ENCODE measurements around the gene TFDP1.
A peak's percentile ranks its signal among the peaks of the same experiment; 100 is the strongest.

Gene TFDP1

DNA sequence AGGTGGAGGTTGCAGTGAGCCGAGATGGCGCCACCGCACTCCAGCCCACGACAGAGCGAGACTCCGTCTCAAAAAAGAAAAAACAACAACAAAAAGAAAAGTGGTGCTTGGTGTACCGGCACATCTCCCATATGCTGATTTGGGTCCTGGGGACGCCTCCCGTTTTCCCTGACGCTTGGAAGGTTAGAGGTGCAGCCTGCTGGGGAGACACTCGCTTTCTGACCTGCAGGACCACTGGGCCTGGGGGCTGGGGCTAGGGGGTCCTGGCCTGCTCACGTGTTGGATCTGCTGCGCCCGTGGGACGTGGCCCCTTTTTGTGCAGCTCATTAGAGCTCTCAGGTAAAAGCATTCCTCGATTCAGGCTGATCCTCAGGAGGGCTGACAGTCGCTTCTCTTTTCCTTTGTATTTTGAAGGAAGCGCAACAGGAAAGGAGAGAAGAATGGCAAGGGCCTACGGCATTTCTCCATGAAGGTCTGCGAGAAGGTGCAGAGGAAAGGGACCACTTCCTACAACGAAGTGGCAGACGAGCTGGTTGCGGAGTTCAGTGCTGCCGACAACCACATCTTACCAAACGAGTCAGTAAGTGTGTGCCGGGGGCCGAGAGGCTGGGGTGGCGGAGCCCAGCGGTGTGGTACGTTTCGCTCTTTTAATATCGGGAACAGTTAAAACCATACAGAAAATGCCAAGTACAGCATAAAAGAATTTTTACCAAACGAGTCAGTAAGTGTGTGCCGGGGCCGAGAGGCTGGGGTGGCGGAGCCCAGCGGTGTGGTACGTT lies 48.3 kb downstream of the TFDP1 start:
- no peak for DNase-seq (ENCODE audit: low spot score)

DNA sequence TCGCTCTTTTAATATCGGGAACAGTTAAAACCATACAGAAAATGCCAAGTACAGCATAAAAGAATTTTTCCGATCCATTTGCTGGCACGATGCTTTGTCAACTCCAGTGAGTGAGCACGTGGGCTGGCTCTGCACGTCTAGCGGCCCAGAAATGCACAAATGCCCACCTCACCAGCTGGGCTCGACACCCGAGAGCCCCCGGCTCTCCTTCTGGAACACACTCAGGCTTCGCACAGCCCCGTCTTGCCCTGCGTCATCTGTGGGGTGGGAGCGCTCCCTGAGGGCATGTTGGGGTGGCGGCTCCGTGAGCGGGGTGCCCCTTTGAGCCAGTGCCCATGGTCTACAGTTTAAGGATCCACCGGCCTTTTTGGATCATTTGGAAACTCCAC lies 48.9 kb downstream of the TFDP1 start:
- DNase-seq (ENCODE audit: low spot score): no peak

DNA sequence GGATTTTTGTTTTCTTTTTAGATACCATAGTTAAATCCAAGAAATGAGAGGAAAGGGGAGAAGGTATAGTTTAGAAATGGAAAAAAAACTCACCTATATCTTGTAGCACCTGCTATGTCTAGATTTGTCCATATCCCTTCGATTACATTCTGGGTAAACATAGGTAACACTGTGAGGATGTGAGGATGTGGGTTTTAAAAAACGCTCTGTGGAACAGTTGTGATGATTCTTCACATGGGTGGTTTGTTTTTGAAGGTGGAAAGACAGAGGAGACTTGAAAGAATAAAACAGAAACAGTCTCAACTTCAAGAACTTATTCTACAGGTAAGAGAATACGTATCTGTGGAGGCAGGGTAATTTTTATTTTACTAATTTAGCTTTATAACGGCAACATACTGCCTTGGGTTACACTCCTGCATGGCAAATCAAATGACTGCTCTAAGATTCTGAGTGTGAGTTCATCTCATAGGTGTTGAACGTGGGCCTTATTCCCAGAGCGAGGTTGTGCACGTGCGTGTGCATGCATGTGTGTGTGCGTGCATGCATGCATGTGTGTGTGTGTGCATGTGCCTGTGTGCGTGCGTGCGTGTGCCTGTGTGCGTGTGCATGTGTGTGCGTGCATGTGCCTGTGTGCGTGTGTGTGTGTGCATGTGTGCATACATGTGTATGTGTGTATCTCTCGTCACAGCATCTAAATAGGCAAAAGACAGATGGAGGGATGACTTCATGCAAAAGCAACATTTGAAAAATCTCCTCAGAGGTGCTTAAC lies 49.9 kb downstream of the TFDP1 start:
- DNase-seq (ENCODE audit: low spot score): no peak

DNA sequence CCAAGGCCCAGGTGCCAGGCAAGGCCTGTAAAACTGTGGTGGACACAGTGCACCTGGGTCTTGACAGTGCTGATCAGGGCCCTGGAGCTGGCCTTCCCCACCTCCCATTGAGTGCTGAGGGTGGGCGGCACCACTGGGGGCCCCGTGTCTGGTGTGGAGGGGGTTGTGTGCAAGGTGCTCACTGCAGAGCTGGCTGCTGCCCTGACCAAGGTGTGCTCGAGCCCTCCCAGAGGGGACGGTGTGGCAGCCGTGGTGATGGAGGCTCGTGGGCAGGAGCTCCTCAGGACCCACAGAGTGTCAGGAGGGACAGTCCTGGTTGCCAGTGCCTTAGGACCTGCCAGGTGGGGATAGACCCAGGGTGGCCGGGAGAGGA lies 50.5 kb downstream of the TFDP1 start:
- no peak for DNase-seq (ENCODE audit: low spot score)

DNA sequence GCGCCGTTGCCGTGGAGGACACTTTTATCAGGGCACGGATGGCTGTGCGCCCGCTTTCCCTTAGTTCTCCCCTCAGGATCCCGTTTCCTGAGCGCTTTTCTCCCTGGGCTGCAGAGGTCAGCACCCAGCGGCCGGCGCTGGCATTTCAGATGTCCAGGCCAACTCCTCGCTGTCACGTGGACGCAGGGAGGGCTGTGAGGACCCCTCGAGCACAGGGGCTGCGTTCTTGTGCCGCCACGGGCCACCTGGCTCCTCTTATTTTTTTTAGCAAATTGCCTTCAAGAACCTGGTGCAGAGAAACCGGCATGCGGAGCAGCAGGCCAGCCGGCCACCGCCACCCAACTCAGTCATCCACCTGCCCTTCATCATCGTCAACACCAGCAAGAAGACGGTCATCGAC lies 51.2 kb downstream of the TFDP1 start:
- DNase-seq (ENCODE audit: low spot score): no peak

DNA sequence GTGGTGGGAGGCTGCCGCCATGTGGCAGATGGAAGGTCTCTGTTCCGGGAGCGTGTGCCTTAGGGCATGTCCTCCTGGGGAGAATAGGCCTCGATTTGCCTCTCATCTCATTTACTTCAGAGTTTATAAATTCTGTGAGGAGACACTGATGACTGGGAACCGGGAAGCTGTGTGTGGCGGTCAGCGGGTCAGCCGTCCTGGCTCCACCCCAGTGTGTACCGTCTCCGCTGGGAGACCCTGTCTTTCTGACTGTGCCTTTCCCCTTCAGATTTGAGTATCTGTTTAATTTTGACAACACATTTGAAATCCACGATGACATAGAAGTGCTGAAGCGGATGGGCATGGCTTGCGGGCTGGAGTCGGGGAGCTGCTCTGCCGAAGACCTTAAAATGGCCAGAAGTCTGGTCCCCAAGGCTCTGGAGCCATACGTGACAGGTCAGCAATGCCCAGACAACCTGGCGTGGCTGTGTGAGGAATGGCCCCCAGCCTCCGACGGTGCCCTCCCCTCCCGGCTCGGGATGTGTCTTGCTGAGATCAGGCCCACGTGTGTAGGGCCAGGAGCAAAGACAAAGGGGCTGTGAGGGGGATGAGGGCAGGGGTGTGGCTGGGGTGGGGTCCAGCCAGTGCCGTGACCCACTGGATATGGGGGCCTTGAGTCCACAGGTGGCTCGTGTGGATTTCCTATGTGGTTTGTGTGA lies 51.9 kb downstream of the TFDP1 start:
- no peak for DNase-seq (ENCODE audit: low spot score)

DNA sequence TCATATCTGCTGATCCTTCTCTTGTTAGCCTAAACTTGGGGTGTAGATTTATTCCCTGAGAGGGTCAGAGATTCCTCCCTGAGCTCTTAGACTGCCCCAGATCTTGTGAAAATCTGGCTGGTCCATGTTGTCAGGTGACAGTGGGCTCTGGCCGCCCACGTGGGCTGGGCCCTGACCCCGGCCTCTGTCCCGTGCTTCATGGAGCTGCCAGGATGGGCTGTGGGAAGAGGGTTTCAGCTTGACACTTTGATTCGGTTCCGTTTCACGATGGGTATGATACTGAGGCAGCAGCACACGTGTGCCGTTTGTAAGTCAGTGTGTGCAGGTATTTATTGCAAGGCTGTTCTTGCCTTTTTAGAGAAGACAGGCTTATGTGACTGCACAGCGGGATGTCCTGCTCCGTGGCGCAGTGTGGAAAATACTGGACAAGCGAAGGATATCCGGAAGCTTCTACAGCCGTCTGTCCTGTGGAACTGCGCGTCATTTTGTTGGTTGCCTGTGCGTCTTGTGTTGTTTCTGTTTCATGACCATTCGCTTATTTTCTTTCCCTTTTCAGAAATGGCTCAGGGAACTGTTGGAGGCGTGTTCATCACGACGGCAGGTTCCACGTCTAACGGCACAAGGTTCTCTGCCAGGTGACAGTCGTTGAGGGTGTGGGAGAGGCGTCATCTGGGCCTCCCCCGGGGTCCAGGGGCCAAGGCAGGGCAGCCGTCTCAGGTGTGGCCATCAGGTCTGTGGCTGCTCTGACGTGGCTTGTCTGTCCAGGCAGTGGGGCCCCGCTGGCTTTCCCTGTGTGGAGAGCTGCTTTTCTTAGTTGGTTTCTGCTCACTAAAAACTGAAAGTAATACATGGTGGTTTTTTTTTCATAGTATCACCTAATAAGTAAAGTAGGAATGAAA lies 53.0 kb downstream of the TFDP1 start:
- DNase-seq (ENCODE audit: low spot score): no peak

DNA sequence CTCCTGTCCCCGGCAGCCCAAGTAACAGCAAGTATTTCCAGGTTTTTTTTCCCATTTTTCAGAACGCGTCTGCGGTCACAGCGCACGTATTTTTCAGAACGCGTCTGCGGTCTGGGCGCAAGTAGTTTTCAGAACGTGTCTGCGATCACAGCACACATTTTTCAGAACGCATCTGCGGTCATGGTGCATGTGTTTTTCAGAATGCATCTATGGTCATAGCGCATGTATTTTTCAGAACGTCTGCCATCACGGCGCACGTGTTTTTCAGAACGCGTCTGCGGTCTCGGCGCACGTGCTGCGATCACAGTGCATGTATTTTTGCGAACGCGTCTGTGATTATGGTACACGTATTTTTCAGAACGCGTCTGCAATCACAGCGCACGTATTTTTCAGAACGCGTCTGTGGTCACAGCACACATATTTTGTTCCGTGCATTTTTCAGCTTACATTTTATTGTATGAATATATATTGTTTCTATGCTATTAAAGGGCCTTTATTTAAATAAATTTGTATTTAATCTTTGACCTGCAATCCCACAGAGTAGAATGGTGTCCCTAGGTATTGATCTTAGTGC lies 53.7 kb downstream of the TFDP1 start:
- no peak for DNase-seq (ENCODE audit: low spot score)

DNA sequence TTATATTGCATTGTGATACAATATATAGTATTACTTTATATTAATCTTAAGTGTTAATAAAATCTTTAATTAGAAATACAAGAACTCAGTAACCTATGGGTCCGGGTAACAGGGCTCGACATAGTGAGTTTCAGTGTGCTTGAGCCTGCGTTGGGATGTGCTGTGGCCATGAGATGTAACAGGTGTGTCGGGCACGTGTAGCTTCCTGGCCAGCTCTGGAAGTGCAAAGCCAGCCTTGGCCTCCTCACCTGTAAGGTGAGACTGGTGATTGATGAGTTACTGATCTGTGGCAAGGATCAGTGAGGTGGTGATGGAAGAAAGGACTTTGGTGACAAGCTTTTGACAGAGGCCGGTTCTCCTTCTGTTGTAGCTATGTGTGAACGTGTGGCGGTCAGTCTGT lies 54.3 kb downstream of the TFDP1 start:
- DNase-seq (ENCODE audit: low spot score): no peak

DNA sequence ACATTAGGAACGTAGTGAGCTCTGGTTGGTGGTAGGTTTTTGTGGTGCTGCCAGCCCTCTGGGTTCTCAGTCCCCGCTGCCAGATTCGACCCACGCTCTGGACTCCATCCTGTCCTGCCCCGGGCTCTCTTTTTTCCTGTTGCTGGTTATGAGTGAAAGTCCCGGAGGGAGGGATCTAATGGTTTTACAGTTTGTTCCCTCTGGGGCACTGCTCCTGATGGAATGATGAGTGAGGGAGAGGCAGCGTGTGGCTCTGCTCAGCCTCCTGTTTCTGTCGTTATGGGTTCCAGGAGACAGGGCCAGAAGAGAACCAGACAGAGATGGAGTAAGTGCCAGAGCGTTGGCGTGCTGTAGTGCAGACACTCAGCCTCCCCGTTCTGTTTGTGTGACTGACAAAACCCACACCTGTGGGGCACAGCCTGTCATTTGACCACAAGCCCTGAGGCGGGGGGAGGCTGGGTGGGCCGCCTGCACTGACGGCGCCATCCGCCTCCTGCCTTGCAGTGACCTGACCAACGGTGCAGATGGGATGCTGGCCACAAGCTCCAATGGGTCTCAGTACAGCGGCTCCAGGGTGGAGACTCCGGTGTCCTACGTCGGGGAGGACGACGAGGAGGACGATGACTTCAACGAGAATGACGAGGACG lies 55.2 kb downstream of the TFDP1 start:
- no peak for DNase-seq (ENCODE audit: low spot score)

DNA sequence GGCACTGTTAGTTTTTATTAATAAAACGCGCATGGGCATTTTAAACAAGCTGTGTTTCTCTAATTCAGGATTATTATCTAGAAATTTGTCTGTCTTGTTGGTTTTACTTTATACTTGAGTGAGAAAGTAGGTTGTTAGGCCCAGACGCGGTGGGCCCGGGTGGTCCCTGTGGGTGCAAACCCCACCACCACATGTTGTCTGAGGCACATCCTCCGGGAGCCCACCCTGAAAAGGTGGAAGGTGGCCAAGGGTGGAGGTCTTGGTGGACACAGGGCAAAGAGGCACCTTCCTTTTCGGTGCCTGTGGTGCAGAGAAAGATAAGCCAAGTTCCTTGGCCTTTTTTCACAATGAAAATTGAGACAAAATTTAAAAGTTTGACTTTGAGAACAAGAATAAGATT lies 56.9 kb downstream of the TFDP1 start:
- DNase-seq (ENCODE audit: low spot score): no peak

DNA sequence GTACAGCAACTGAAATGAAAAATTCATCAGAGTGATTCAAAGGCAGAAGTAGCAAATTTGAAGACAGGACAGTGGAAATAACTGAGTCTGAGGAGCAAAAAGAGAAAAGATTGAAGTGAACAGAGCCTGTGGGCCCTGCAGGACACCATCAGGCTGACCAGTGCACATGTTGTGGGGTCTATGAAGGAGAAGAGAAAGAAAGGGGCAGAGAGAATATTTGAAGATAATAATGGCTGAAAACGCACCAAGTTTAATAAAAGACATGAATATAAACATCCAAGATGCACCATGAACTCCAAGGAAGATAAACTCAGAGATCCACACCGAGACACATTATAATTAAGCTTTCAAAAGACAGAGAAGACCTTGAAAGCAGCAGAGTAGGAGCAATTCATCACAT lies 58.0 kb downstream of the TFDP1 start:
- no peak for DNase-seq (ENCODE audit: low spot score)

DNA sequence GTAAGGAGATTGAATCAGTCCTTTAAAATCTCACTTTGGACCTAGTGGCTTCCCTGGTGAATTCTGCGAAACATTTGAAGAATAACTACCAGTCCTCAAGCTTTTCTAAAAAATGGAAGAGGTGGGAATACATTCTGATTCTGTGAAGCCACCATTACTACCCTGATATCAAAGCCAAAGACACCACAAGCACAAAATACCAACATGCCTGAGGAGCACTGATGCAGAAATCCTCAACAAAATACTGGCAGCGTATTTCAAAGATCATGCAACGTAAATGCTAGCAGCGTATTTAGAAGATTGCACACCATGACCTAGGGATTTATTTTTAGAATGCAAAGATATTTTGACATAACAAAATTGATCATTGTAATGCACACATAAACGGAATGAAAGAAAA lies 59.0 kb downstream of the TFDP1 start:
- no peak for DNase-seq (ENCODE audit: low spot score)

DNA sequence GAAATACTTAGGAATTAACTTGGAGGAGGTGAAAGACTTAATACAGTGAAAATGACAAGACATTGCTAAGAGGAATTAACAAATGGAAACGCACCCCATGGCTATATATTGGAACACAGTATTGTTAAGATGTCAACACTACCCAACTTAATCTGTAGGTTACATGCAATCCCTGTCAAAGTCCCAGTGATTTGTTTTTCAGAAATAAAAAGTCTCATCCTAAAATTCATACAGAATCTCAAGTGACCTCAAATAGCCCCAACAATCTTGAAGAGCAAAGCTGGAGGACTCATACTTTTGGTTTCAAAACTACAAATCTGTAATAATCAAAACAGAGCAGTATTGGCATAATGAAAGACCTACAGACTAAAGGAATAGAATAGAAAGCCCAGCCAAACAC lies 60.2 kb downstream of the TFDP1 start:
- no peak for DNase-seq (ENCODE audit: low spot score)

DNA sequence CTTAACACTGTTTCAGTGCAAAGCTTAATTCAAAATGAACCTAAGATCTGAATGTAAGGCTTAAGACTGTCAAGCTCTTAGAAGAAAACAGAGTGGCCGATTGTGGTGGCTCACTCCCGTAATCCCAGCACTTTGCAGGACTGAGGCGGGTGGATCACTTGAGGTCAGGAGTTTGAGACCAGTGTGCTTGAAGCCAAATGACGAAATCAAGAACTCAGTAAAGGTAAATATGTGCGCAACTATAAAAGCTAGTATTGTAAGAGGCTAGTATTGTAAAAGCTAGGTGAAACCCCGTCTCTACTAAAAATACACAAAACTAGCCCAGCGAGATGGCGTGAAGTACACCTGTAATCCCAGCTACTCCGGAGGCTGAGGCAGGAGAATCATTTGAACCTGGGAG lies 60.8 kb downstream of the TFDP1 start:
- DNase-seq (ENCODE audit: low spot score): no peak

DNA sequence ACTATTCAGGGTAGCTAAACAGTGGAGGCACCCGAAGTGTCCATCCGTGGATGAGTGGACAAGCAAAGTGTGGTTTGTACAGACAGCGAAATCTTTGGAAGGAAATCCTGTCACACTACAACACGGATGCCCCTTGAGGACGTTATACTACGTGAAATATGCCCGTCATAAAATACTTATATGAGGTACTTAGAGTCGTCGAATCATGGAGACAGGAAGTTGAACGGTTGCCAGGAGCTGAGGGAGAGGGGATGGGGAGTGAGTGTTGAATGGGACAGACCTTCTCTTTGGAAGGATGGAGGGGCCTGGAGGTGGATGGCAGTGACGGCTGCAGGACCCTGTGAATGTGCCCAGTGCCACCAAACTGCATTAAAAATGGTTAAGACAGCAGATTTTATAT lies 61.8 kb downstream of the TFDP1 start:
- no peak for DNase-seq (ENCODE audit: low spot score)

DNA sequence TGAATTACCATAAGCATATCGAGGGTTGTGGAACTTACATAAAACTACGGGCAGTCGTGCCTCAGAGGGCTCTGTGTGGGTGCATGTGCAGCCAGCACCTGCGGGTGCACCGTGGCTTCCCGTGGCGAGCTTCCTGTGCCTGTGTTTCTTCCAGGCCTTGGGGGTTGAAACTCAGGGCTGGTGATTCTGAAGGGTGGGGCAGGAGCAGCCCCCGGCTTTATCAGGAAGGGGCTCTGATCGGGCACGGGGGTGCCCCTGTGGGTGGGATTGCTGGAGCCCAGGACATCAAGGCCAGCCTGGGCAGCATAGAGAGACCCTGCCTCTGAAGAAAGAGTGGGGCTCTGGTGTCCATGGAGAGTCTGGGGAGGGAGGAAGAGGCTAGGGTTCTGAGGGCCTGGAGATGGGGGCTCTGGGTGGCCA lies 62.4 kb downstream of the TFDP1 start:
- DNase-seq (ENCODE audit: low spot score): no peak

DNA sequence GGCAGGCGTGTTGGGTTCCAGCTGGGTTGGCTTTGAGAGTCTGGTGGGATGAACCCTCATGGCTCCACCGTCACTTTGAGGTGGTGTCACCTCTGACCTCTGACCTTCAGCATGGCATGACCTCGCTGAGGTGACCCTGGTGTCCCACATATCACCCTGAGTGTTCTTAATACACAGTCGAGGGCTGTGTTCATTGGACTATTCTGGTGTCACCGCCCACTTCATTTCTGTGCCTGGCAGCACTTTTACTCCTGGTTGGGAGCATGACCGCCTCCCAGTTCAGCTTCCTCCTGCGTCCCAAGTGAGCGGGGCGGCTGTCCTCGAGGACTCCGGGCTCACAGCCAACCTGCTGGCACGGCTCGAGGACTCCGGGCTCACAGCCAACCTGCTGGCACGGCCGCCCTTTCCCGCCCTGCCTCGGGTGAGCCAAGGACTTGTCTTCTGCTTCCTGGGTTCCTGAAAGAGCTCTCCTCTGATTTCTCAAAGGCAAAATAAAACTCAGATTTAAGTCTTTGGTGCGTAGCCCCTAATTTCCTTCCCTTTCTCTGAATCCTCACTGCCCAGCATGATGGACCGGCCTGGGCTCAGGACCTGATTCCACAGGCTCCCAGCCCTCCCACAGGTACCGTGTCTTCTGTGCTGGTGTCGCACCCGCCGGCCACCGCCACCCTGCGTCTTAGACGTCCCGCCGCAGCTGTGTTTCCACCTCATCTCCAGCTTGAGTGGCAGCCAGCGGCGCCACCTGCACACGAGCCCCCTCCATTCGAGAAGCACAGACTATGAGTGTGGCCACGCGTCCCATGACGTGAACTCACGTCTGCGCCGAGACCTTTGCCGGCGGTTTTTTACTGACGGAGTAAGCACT lies 63.0 kb downstream of the TFDP1 start:
- DNase-seq (ENCODE audit: low spot score): peak; percentile 65

DNA sequence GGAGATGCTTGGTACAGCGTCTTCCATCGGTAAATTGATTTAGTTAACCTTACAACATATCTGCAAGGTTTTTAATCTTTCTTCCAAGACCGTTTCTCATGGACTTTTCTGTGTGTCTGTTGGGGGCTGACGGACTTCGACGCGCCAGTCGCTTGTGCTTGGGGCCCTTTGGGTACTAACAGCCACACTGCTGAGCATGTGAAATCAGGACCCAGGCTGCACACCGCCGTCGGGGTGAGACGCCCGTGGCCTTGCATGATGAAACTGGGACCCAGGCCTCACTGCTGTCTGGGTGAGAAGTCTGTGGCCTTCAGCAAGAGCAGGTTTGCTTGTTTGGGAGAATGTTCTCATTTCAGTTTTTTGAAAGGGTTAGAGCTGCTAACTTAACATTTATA lies 63.7 kb downstream of the TFDP1 start:
- DNase-seq (ENCODE audit: low spot score): no peak

DNA sequence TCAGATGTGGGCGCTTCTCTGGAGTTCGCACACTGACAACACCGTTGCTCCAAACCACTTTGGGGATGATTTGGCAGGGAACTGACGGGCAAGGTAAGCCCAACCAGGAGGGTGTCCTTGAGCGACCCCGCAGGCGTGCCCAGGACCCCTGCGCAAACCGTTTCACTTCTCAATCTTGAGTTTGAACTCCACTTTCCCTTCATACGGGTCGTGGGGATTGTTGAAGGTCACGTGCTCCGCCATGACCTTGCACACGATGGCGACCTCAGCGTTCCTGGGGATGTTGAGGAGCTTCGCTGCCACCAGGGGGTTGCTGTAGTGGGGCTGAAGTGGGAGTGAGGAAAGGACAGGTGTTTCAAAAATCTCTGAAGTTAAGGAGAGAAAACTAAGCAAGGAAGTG lies 64.7 kb downstream of the TFDP1 start:
- no peak for DNase-seq (ENCODE audit: low spot score)
